Dedifferentiated amniotic fluid mesenchymal stem cell (primary cell): ENCODE results near the gene MFSD12.
"Not testable (repeated sequence)": the region's sequence is repeated elsewhere in the genome, so short reads cannot be mapped to it uniquely, and the experiment has no call there.

Experiments used
- DNase-seq: peaks from one replicate; pipeline ENCODE4 v3.0.0-alpha.2; 2016; ENCODE audit errors: extremely low spot score

Gene MFSD12

DNA sequence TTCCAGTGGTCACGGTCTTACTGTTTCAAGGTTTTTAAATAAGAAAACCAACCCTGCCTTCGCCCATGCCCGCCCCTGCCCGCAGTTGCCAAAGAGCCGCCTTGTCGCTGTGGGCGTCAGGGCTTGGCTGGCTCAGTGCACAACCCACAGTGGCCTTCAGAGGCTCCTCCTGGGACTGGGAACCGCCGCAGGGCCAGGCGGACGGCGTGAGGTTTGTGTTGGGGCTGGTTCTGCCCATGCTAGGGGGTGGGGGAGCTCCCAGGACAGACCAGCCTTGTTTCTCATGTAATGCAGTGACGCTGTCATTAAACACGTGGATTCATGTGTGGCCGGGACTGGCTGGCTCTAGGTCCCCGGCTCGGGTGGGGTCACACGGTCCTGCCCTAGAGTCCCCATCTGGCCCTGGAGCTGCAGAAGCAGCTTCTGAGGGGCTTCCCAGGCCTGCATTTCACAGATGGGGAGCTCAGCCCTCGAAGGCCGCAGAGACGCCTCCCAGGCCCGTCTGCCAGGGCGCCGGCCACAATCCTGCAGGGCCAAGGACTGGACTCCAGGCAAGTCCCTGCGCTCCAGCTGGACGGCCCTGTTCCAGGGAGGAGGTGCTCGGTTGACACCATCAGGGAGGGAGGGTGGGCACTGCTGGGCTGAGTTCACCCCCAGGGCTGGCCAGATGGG lies 20.8 kb downstream of the MFSD12 start:
- no peak for DNase-seq

DNA sequence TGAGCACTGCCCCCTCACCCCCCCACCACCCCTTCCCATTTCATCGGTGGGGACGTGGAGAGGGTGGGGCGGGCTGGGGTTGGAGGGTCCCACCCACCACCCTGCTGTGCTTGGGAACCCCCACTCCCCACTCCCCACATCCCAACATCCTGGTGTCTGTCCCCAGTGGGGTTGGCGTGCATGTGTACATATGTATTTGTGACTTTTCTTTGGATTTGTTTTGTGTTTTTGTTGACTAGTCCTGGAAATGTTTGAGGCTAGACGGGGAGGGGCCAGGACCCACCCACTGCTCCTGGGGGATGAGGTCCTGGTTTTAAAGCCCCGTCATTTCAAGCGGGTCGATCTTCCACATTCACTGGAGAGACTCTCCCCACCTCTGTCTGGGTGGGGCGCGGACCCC lies 21.4 kb downstream of the MFSD12 start:
- no peak for DNase-seq

DNA sequence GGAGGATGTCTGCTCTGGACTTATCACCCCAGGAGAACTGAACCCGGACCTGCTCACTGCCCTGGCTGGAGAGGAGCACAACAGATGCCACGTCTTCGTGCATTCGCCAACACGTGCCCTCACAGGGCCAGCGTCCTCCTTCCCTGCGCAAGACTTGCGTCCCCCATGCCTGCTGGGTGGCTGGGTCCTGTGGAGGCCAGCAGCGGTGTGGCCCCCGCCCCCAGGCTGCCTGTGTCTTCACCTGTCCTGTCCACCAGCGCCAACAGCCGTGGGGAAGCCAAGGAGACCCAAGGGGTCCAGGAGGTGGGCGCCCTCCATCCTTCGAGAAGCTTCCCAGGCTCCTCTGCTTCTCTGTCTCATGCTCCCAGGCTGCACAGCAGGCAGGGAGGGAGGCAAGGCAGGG lies 21.8 kb downstream of the MFSD12 start:
- DNase-seq: no peak

DNA sequence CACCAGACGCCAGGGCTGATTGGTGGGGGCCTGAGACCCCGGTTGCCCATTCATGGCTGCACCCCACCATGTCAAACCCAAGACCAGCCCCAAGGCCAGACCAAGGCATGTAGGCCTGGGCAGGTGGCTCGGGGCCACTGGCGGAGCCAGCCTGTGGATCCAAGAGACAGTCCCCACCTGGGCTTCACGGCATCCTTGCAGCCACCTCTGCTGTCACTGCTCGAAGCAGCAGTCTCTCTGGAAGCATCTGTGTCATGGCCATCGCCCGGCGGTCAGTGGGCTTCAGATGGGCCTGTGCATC lies 22.2 kb downstream of the MFSD12 start:
- no peak for DNase-seq

DNA sequence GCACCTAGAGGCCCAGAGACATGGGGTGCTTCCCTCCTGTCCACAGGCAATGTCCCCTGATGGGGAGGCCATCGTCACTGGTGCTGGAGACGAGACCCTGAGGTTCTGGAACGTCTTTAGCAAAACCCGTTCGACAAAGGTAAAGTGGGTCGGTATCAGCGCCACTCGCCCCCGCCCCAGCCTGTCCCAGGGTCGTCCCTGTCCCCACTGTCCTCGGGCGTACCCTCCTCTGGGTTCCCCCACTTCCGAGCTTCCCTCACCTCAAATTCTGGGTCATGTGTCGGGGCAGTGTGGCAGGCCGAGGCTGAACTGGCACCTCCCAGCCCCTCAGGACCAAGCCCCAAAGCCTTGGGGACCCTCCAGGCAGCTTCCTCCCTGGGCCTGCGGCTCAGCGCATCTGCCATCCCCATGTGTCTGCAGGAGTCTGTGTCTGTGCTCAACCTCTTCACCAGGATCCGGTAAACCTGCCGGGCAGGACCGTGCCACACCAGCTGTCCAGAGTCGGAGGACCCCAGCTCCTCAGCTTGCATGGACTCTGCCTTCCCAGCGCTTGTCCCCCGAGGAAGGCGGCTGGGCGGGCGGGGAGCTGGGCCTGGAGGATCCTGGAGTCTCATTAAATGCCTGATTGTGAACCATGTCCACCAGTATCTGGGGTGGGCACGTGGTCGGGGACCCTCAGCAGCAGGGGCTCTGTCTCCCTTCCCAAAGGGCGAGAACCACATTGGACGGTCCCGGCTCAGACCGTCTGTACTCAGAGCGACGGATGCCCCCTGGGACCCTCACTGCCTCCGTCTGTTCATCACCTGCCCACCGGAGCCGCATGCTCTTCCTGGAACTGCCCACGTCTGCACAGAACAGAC lies 22.8 kb downstream of the MFSD12 start:
- no peak for DNase-seq

DNA sequence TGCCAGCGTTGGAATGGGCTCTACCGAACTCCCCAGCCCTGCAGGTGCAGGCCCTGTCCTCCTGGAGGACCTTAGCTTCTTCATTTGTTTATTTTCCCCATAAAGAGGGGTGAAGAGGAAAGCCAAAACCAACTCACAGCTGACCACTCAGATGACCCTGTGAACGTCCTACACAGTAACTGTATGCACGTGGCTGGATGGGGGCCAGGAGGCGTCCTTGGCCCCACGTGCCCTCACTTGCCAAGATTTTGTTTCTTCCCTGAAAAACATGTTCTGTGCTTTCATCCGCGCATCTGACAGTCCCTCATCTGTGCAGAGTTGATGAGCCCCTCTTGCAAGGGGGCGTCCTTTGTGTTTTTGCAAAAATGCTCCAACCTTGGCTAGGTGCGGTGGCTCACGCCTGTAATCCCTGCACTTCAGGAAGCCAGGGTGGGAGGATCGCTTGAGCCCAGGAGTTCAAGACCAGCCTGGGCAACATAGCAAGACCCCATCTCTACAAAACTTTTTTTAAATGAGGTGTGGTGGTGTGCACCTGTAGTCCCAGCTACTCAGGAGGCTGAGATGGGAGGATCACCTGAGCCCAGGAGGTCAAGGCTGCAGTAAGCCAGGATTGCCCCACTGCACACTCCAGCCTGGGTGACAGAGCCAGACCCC lies 23.7 kb downstream of the MFSD12 start:
- no peak for DNase-seq

DNA sequence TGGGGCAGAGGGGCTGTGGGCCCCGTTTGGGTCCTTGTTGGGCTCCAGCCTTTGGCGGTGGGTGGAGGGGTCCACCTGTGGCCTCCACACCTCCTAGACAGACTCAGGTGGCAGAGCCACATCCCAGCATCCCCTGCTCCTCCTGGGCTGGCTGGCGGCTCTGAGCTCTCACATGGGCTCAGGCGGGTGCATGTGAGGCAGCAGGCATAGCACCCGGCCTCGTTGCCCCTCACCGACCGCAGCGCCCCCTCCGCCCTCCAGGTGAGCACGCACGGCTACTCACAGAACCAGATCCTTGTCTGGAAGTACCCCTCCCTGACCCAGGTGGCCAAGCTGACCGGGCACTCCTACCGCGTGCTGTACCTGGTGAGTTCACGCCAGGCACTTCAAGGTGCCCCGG lies 24.4 kb downstream of the MFSD12 start:
- DNase-seq: no peak

DNA sequence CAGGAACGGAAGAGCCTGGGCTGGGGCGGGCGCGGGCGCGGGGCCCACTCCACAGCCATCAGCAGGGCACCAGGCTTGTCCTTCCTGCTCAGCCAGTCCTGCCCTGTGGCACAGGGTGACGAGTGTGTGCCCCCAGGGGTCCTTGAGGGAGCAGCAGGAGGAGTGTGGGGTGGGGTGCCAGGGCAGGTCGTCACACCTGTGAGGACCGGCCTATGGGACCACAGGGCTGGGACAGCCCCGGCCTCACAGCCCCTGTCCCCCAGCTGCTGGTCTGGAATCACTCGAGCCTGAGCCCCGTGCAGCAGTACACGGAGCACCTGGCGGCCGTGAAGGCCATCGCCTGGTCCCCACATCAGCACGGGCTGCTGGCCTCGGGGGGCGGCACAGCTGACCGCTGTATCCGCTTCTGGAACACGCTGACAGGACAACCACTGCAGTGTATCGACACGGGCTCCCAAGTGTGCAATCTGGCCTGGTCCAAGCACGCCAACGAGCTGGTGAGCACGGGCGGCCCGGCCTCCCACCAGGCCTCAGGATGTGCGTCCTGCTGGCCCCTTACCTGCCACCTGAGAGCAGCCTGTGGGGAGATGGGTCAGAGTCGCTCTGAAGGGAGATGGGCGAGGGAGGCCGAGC lies 25.1 kb downstream of the MFSD12 start:
- no peak for DNase-seq

DNA sequence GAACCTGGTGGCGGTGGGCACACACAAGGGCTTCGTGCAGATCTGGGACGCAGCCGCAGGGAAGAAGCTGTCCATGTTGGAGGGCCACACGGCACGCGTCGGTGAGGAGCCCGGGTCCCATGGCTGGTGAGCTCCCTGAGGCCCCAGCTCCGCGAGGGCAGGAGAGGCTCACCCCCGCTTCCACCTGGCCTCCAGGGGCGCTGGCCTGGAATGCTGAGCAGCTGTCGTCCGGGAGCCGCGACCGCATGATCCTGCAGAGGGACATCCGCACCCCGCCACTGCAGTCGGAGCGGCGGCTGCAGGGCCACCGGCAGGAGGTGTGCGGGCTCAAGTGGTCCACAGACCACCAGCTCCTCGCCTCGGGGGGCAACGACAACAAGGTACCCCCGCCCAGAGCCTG lies 25.7 kb downstream of the MFSD12 start:
- DNase-seq: no peak

DNA sequence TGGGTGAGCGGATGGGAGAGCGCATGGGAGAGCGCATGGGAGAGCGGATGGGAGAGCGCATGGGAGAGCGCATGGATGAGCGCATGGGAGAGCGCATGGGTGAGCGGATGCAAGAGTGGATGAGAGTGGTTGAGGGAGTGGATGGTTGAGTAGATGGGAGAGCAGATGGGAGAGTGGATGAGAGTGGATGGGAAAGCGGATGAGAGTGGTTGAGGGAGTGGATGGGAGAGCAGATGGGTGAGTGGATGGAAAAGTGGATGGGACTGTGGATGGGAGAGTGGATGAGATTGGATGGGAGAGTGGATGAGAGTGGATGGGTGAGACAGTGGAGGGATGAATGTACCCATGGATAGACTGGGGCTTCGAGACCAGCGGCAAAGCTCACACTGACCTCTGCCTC lies 27.0 kb downstream of the MFSD12 start:
- DNase-seq: no peak

DNA sequence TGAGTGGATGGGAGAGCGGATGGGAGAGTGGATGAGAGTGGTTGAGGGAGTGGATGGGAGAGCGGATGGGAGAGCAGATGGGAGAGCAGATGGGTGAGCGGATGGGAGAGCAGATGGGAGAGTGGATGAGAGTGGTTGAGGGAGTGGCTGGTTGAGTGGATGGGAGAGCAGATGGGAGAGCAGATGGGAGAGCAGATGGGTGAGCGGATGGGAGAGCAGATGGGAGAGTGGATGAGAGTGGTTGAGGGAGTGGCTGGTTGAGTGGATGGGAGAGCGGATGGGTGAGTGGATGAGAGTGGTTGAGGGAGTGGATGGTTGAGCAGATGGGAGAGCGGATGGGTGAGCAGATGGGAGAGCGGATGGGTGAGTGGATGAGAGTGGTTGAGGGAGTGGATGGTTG lies 28.1 kb downstream of the MFSD12 start:
- not testable (repeated sequence) for DNase-seq

DNA sequence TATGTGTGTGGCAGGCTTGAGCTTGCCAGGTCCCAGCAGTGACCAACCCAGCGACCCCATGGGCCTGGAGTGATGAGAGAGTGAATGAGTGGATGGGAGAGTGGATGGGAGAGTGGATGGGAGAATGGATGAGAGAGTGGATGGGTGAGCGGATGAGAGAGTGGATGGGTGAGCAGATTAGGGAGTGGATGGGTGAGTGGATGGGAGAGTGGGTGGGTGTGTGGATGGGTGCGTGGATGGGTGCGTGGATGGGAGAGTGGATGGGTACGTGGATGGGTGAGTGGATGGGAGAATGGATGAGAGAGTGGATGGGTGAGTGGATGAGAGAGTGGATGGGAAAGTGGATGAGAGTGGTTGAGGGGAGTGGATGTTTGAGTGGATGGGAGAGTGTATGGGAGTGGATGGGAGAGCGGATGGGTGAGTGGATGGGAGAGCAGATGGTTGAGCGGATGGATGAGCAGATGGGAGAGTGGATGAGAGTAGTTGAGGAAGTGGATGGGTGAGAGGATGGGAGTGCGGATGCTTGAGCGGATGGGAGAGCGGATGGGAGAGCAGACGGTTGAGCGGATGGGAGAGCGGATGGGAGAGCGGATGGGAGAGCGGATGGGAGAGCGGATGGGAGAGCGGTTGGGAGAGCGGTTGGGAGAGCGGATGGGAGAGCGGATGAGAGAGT lies 28.7 kb downstream of the MFSD12 start:
- DNase-seq: no peak

DNA sequence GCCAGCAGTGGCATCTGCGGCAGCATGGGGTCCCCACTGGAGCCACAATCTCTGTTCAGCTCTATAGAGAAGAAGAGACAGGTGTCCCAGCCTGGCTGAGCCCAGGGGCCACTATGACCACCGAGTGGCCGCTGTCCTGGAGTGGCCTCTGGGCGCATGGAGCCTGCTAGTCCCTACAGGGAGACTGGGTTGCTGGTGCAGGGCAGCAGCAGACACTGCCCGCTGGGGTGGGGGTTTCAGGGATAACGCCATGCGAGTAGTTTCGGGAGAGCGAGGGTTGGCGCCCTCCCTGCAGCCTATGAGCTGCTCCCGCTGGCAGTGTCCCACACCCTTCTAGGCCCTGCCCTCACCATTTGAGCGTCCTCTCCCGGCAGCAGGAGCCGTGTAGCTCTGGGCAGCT lies 29.3 kb downstream of the MFSD12 start:
- DNase-seq: no peak

DNA sequence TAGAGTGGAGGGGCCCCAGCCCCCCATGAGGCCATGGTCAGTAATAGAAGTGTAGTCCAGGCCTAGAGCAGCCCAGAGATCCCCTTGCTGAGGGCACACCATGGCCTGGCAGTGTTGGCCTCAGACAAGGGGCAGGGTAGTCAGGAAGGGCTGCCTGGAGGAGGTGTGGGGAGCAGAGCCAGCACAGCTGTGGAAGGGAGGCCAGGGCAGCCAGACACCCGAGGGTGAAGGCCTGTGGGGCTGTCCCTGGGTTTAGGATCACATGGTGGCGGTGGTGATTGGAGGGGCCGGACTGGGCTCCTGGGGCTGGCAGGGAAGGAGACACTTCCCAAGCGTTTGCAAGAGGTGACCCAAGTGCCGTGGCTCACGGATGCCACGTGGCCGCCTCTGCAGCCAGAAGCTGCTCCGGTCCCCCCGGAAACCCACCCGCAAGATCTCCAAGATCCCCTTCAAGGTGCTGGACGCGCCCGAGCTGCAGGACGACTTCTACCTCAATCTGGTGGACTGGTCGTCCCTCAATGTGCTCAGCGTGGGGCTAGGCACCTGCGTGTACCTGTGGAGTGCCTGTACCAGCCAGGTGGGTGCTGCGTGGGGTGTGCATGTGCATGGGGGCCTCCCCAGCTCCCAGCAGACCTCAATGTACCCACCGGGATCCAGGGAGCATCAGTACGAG lies 30.0 kb downstream of the MFSD12 start:
- DNase-seq: no peak

DNA sequence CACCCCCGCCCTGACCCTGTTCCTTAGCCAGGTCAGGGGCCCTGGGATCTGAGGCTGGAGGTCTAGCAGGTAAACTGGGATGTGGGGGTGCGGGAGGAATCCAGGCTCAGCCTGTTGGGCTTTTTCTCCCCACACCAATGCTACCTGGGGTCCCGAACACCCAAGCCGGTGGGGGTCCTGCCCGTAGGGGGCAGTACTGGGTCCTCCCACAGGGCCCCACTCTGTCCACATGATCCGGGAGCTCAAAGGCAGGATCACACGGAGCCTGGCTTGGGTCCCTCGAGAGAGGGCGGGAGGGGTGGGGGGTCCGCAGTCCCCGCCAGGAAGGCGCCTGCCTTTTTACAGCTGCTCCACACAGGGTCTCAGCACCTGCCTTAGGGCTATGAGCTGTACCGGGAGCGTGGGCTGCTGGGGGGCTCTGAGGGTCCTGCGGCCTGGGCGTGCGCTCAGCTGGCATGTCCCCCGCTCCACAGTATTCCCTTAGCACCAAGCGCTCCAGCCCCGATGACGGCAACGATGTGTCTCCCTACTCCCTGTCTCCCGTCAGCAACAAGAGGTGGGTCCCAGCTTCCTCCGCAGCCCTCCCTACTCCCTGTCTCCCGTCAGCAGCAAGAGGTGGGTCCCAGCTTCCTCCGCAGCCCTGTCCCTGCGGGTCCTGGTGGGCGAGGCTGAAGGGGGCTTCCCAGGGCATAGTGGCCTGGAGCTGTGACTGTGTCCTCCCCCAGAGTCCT lies 30.7 kb downstream of the MFSD12 start:
- no peak for DNase-seq

DNA sequence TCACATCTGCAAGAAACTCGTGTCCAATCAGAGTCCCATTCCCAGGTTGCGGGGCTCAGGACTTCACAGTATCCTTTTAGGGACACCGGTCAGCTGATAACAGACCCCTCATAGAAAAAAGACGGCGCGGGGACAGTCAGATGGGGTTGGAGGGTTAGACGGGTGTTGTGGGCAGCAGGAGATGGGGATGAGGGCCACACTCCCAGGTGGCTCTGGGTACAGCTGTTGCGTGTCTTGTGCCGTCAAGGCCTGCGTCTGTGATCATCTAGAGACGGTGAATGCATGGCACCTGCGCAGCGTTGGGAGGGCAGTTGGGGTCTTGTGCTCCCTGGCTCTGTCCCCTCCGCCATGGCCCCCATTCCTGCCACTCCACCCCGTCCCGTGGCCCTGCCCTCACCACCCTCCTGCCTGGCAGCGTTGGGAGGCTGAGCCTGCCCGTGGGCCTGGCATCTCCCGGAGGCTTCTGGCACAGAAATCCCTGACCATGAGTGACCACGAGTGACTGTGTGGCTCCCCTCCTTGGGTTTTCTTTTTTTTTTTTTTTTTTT lies 32.4 kb downstream of the MFSD12 start:
- DNase-seq: no peak

DNA sequence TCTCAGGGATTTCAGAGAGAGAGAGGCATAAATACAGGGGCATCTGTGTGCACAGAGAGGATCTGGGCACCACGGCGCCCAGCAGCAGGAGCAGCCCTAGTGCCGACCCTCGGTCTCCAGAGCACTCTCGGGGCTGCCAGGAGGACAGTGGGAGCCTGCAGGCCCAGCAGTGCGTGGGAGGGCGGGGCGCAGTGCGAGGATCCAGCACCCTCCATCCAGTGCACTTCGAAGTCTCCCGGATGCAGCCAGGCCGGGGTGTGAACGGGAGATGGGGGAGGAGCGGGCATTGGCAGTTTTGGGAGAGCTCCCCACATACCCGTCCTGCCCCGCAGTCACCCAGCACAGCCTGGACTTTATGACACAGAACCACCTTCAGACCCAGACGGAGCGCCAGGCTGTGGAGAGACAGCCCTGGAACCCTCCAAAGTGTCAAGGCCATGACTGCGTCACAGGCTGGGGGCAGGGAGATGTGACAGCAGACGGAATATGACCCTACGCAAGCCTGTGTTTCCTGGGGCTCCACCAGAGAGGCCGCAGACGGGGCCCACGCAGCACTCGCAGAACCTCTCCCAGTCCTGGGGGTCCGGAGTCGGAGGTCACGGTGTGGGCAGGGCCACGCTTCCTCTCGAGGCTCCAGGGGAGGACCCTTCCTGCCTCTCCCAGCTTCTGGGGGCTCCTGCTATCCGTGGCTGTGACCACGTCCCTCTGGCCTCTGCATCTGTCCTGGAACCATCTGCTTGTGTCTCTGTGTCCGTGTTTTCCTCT lies 33.1 kb downstream of the MFSD12 start:
- DNase-seq: no peak

DNA sequence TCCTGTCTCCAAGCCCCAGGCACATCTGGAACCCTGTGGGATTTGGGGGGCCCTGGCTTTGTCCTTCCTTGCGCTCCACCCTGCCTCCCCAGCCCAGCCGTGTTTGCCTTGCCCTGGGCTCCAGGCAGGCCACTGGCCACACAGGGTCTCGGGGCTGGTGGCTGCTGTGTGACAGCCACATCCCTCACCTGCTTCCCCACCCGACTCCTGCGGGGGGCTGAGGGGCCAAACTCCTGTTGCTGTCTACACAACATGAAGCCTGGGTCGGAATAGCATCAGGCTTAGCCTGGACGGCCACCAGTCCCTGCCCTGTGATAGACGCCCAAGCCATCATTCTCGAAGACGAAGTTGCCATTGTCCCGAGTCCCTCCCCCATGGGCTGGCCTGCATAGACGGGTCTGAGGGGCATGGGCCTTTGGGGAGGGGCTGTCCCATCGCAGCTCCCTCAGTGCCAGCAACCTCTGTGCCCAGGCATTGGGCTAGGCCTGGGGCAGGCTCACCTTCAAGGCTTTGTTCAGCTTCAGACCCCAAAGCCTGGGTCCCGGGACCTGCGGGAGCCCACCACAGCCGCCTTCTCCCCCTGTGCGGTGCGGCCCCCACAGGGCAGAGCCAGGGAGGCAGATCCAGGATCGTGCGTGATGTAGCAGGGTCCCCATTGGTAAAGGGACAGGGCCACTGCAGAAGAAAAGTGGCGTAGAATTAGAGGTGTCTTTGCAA lies 33.9 kb downstream of the MFSD12 start:
- no peak for DNase-seq
